ENCODE data around the gene PABPN1L. TPM values are rescaled to one million over a fixed set of nuclear protein-coding genes. Genes with fewer than 3 reads are reported as not detected.

The PABPN1L gene
- polyA plus RNA-seq, 1 experiment = not detected

DNA sequence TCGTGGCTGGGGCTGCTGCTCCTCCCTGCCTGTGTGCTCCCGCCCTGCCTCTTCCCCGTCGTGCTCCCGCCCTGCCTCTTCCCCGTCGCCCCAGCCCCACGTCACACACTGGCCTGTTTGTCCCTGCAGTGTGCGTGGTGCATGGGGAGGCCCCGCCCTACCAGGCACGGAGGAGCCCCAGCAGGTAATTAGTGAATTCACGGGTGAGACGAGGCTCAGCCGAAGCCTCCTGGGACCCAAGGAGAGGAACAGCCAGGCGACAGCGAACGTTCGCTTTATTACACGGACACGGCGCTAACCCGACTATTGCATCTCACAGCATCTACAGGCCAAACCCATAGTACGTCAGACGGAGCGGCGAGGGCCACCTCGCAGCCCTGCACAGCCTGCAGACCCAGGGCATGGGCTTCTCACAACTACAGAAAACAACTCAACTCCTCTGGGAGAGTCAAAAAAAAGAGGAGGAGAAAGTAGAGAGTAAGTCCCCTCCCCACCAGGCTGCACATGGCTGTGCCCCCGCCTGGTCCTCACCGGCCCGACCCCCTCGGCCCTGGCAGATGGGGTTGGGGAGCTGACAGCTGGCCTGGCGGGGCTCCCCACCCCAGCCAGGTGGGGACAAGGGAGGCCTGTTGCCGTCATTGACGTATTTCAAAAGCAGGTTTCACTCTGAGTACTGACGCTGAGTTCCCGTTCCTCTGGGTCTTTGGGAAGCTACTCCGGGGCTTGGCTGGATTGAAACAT is 4.3 kb upstream of the PABPN1L start:
- H3K27ac ChIP-seq (ENCODE audit: low read depth, low read length) = no peak overlapping the region
- no peak for DNase-seq (ENCODE audit: low read depth, low spot score)
- ChIA-PET POLR2A (no interaction called here), CTCF (no interaction called here)
- TF ChIP-seq, protein P1, sequence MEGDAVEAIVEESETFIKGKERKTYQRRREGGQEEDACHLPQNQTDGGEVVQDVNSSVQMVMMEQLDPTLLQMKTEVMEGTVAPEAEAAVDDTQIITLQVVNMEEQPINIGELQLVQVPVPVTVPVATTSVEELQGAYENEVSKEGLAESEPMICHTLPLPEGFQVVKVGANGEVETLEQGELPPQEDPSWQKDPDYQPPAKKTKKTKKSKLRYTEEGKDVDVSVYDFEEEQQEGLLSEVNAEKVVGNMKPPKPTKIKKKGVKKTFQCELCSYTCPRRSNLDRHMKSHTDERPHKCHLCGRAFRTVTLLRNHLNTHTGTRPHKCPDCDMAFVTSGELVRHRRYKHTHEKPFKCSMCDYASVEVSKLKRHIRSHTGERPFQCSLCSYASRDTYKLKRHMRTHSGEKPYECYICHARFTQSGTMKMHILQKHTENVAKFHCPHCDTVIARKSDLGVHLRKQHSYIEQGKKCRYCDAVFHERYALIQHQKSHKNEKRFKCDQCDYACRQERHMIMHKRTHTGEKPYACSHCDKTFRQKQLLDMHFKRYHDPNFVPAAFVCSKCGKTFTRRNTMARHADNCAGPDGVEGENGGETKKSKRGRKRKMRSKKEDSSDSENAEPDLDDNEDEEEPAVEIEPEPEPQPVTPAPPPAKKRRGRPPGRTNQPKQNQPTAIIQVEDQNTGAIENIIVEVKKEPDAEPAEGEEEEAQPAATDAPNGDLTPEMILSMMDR (IDR thresholded peaks at IDR 0.05; ENCODE audit: low read depth, low read length) = no peak
- peaks cover 38% of the 10 kb centered on the region for H3K27me3 ChIP-seq (ENCODE audit: control insufficient read depth, insufficient read depth, low read length)
- H3K9me3 ChIP-seq (ENCODE audit: control insufficient read depth, insufficient read depth, low read length) = peaks cover 4% of the 10 kb centered on the region; the same call in 1 of the 2 replicates
- no peak overlapping the region for H3K4me3 ChIP-seq (ENCODE audit: low read depth, low read length)

DNA sequence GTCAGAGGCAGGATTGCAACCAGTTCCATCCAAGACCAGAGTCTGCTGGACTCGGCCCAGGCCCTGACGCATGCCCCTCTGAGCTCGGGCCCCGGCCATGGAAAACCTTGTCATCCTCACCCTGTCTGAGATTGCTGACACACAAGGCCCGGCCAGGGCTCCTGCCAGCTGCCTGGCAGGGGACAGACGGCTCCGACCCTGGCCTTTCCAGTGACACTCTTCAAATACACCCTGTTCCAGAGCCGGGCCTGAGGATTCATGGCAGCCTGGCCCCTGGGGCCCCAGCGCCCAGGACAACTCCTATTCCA is 3.2 kb upstream of the PABPN1L start:
- no peak overlapping the region for H3K27ac ChIP-seq (ENCODE audit: low read depth, low read length)
- TF ChIP-seq, protein P1 (IDR thresholded peaks at IDR 0.05; ENCODE audit: low read depth, low read length) = no peak
- ChIA-PET CTCF (no interaction called here), POLR2A (no interaction called here)
- H3K9me3 ChIP-seq (ENCODE audit: control insufficient read depth, insufficient read depth, low read length) = no peaks in the 10 kb centered on the region; the same call in 1 of the 2 replicates
- no peak overlapping the region for H3K4me3 ChIP-seq (ENCODE audit: low read depth, low read length)
- DNase-seq (ENCODE audit: low read depth, low spot score) = no peak
- peaks cover 35% of the 10 kb centered on the region for H3K27me3 ChIP-seq (ENCODE audit: control insufficient read depth, insufficient read depth, low read length)

DNA sequence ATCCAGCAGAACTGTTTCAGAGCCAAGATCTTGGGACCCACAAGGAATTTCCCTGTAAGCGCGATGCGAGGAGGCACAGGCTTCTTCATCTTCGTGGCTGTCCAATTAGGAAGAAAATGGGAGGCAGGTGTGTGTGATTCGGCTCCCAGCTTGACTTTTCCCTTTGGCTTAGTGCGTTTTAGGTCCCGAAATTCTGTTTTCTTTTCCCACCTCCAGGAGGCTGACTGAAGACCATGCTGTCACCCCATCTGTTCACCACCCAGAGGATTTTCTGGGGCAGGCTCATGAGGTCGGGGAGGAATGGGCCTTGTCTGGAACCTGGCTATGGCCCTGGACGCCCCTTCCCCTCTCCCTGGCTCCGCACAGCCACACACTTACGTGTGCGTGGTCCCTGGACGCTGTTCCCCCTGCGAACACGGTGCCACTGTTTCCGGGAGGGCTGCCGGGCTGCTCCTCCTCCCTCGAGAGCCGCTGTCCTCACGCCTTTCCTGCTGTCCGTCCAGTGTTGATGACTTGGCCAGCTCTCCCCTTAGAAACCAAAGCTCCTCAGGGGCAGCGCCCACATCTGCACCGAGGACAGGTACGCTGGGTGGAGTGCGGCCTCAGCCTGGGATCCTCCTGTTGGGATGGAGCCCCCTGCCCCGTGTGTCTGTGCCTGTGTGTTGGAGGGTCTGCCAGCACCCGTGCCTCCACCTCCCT is 2.7 kb upstream of the PABPN1L start:
- peaks cover 35% of the 10 kb centered on the region for H3K27me3 ChIP-seq (ENCODE audit: control insufficient read depth, insufficient read depth, low read length)
- no peak overlapping the region for H3K27ac ChIP-seq (ENCODE audit: low read depth, low read length)
- no peak for DNase-seq (ENCODE audit: low read depth, low spot score)
- CTCF ChIA-PET = no interaction called here
- H3K4me3 ChIP-seq (ENCODE audit: low read depth, low read length) = no peak overlapping the region
- no peaks in the 10 kb centered on the region; the same call in 1 of the 2 replicates for H3K9me3 ChIP-seq (ENCODE audit: control insufficient read depth, insufficient read depth, low read length)
- TF ChIP-seq, protein P1 (IDR thresholded peaks at IDR 0.05; ENCODE audit: low read depth, low read length) = no peak
- POLR2A ChIA-PET = no interaction called here

DNA sequence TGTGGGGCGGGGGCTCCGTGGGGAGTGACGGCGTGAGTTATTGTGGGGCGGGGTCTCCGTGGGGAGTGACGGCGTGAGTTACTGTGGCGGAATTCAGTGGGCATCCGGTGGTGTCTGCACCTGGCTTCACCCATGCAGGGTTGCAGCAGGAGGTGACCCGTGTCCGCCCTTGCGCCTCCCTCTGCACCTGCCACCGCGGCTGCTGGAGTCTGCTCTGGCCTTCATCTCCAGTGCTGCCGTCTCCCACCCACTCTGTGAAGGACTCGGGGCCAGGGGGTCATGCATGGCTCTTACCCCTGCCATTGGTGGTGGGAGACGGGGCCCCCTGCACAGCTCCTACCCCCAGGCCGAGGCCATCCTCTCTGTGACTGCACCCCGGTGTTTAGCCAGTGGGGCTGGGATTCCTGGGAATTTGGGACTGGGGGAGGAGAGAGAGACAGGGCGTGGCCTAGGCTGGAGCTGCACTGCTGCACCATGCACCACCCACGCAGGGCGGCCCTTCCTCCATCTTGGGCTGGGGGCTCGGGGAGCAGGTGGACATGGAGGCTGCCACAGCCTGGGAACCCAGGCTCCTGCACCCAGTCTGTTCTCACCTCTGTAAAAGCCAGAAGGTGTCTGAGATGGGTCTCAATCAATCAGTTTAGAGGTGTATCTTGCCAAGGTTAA is 1.3 kb upstream of the PABPN1L start:
- Histone ChIP-seq H3K27ac (ENCODE audit: low read depth, low read length) (no peak overlapping the region), H3K9me3 (ENCODE audit: control insufficient read depth, insufficient read depth, low read length) (no peaks in the 10 kb centered on the region; the same call in 1 of the 2 replicates), H3K4me3 (ENCODE audit: low read depth, low read length) (no peak overlapping the region), H3K27me3 (ENCODE audit: control insufficient read depth, insufficient read depth, low read length) (peaks cover 31% of the 10 kb centered on the region)
- ChIA-PET POLR2A (no interaction called here), CTCF (no interaction called here)
- TF ChIP-seq, protein P1 (IDR thresholded peaks at IDR 0.05; ENCODE audit: low read depth, low read length) = no peak
- no peak for DNase-seq (ENCODE audit: low read depth, low spot score)

DNA sequence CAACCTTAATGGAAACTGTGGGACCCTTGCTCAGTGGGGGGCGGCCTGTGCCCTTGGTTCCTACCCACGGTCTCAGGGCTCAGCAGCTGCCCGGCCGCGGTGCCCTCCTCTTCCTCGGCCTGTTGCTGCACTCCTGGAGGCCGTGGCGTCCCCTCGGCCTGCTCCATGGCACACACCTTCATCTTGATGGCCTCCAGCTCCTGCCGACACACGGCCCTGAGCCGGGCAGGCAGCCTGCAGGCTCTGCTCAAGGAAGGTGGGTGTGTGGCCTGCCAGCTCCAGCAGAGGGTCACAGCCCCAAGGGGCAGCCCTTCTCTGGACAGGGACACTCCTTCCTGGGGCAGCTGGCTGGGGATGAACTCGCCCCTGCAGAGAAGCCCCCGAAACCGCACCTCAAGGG is 718 bp downstream of the PABPN1L start:
- Histone ChIP-seq H3K4me3 (ENCODE audit: low read depth, low read length) (no peak overlapping the region), H3K9me3 (ENCODE audit: control insufficient read depth, insufficient read depth, low read length) (no peaks in the 10 kb centered on the region; the same call in 1 of the 2 replicates), H3K27me3 (ENCODE audit: control insufficient read depth, insufficient read depth, low read length) (peaks cover 18% of the 10 kb centered on the region), H3K27ac (ENCODE audit: low read depth, low read length) (no peak overlapping the region)
- ChIA-PET CTCF (no interaction called here), POLR2A (interaction anchor here (0.9 kb wide), 1 partner anchor 9 kb away, joined by 3 read pairs; the partner anchor contains the start of gene TRAPPC2L)
- TF ChIP-seq, protein P1 (IDR thresholded peaks at IDR 0.05; ENCODE audit: low read depth, low read length) = no peak
- no peak for DNase-seq (ENCODE audit: low read depth, low spot score)
